ENCODE measurements around the gene CYFIP1.

CYFIP1 gene

DNA sequence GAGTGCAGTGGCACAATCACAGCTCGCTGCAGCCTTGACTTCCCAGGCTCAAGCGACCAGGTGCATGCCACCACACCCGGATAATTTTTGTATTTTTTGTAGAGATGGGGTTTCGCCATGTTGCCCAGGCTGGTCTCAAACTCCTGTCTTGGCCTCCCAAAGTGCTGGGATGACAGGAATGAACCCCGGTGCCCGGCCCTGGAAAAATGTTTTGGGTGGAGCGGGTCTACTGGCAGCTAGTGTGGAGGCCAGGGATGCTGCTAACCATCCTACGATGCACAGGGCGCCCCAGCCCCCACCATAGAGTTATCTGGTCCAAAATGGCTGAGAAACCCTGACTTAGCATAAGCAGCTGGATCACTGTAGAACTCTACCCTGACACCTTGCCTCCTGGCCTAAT, 106.3 kb downstream of the CYFIP1 start:
- TF ChIP-seq, protein P1, sequence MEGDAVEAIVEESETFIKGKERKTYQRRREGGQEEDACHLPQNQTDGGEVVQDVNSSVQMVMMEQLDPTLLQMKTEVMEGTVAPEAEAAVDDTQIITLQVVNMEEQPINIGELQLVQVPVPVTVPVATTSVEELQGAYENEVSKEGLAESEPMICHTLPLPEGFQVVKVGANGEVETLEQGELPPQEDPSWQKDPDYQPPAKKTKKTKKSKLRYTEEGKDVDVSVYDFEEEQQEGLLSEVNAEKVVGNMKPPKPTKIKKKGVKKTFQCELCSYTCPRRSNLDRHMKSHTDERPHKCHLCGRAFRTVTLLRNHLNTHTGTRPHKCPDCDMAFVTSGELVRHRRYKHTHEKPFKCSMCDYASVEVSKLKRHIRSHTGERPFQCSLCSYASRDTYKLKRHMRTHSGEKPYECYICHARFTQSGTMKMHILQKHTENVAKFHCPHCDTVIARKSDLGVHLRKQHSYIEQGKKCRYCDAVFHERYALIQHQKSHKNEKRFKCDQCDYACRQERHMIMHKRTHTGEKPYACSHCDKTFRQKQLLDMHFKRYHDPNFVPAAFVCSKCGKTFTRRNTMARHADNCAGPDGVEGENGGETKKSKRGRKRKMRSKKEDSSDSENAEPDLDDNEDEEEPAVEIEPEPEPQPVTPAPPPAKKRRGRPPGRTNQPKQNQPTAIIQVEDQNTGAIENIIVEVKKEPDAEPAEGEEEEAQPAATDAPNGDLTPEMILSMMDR (IDR thresholded peaks at IDR 0.05; ENCODE audit: low read depth, low read length) = no peak
- DNase-seq (ENCODE audit: extremely low read depth, low read depth) = no peak

DNA sequence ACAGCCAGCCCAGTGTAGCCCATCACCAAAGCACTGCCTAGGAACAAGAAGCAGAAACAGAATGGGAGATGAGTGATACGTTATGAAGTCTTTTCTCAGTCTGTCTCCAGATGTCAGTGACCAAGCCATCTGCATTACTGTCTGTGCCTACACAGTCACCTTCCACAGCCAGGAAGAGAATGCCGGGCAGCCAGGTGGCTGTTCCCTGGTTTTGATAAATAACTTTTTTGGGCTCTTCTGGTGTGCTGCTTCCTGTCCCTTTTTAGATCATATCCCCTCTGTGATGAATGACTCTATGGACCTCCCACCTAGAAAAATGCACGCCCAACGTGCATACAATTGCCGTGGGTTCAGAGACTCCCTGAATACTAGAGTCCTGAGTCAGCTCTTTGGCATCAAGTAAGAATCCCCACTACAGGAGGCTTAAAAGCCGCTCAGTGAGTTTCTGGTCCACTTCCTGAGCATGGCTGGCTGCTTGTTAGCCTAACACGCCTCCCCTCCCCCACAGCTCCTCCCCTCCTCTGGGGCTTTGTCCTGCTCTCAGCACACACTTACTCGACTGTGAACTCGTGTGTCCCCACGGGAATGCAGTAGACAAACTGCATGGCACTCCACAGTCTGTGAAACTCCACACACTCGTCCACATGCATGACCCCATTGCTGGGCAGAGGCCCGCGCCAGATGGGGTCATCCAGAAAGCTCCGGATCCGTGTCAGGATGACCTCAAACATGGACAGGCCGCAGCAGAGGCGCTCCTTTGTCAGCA, 107.0 kb downstream of the CYFIP1 start:
- TF ChIP-seq, protein P1 (IDR thresholded peaks at IDR 0.05; ENCODE audit: low read depth, low read length) = no peak
- no peak for DNase-seq (ENCODE audit: extremely low read depth, low read depth)

DNA sequence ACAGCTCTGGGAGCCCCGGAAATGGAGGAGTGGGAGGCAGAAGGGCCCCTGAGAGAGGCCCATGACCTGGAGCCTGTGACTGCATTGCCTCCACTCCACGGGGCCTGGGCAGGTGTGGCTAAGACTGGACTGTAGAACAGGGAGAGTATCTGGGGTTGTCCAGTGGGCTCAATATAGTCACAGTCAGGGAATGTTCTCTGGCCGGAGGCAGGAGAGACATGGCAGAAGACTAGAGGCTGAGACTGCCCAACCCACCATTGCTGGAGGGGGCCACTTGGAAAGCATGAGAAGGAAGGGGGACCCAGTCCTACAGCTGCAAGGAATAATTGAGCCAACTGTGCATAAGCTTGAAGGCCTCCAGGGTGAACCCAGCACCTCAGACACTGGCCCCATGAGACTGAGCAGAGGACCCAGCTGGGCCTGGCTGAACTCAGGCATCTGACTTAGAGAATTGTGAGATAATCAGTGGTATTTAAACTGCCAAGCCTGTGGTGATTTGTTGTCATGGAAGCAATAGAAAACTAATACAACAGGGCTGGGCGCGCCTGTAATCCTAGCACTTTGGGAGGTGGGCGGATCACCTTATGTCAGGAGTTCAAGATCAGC, 108.6 kb downstream of the CYFIP1 start:
- DNase-seq (ENCODE audit: extremely low read depth, low read depth) = no peak
- TF ChIP-seq, protein P1 (IDR thresholded peaks at IDR 0.05; ENCODE audit: low read depth, low read length) = no peak

DNA sequence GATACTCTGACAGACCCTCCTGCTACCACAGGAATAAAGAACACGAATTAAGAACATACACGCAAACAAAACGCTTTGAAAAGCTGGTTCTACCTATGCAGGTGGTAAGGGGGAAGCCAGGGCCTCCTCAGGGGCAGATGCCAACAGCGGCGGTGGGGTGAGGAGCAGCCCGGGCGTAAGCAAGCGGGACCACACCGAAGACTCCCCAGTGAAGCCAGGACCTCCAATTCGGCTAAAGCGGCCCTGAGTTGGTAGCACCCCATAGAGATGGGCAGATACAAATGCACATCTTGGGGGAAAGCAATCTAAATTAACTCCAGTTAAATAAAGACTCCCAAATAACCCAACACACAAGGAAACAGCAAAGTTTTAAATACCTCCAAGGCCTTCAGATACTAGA, 109.3 kb downstream of the CYFIP1 start:
- no peak for DNase-seq (ENCODE audit: extremely low read depth, low read depth)
- TF ChIP-seq, protein P1 (IDR thresholded peaks at IDR 0.05; ENCODE audit: low read depth, low read length) = no peak

DNA sequence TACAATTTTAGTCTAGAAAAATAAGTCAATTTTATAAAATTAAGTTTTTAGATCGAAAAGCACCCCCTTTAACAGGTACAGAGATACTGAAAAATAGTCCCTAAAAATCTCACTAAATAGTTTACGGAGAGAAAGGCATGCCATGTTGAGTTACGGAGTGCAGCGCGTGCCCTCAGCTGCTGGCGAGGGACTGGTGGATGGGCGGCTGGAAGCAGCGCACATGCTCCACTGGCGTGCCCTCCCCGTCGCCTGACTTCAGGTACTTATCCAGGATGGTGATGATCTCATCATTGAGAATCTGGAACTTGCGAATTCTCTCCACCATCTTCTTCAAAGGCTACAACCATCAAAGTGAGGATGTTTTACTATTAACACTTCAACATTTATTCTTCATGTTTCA, 110.3 kb downstream of the CYFIP1 start:
- TF ChIP-seq, protein P1 (IDR thresholded peaks at IDR 0.05; ENCODE audit: low read depth, low read length) = no peak

DNA sequence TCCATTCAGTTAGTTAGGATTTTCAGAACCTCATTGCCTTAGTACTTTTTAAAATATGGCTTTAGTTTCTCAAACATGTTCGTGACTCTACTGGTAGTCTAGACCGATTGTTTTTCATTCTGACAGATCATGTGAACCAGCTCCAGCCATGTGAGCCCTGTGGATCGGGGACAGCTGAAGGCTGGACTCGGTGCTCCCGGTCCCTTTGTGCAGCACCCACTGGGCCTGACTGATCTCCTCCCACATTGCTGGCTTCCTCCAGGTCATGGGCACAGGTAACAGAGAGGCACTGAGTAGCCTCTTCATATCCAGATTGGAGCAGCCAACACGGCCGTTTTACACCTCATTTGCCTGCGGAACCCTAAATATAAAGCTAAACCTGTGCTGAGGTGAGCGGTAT, 111.2 kb downstream of the CYFIP1 start:
- TF ChIP-seq, protein P1 (IDR thresholded peaks at IDR 0.05; ENCODE audit: low read depth, low read length) = no peak

More for the DNA sequence above, 110.3 kb downstream of the CYFIP1 start:
- no peak for DNase-seq (ENCODE audit: extremely low read depth, low read depth)

DNA sequence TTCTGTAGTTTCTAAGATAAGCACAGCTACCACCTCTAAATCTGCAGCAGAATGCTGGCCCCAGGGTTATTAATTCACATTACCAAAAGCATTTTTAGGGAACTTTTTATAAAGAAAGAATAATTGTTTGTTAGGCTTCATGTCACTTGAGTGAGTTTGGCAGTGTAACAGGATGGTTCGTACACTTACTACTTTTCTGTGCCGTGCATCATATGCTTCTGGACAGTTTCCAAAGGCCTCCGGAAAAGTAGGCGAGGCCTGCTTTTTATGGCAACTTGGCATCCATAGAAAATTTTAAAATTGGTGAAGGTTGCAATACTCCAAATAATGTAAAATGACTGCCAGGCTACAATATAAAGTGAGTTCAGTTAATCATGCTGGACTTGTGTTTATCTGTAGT, 111.7 kb downstream of the CYFIP1 start:
- TF ChIP-seq, protein P1 (IDR thresholded peaks at IDR 0.05; ENCODE audit: low read depth, low read length) = no peak
- no peak for DNase-seq (ENCODE audit: extremely low read depth, low read depth)

More for the DNA sequence above, 111.2 kb downstream of the CYFIP1 start:
- DNase-seq (ENCODE audit: extremely low read depth, low read depth) = no peak
